Panc1 (cell line): ENCODE results near the gene FRMPD4. TPM values are rescaled to one million over a fixed set of nuclear protein-coding genes. Genes with fewer than 3 reads are reported as not detected.

ENCODE experiments used
- ATAC-seq: fragments of 200-7000 bp; cut with Tn5 transposase; 2 replicates; pipeline ENCODE4 v1.9.1; 2020; ENCODE audit warnings: mild to moderate bottlenecking, moderate library complexity
- BruUV-seq: library from RNA; stranded (reverse); fragments of 400-500 nt; replicated peaks from 2 replicates; lab custom pipeline; 2021; lab: Mats Ljungman, UMichigan
- CTCF ChIA-PET: fragments of 300-600 bp; sonication (Branson Sonifier 250); formaldehyde crosslinking; loops from one replicate; lab custom pipeline; 2022; ENCODE audit warnings: antibody characterized with exemption; lab: Charles Lee
- POLR2A ChIA-PET: fragments of 300-600 bp; sonication (Branson Sonifier 250); formaldehyde crosslinking; loops from one replicate; lab custom pipeline; 2022; ENCODE audit warnings: antibody characterized with exemption; lab: Charles Lee
- DNase-seq: peaks from one replicate; pipeline ENCODE4 v3.0.0-alpha.2; 2010; ENCODE audit warnings: low read depth, low spot score
- H3K27ac ChIP-seq: 2 replicates; pipeline ENCODE4 v1.5.1; 2011; ENCODE audit warnings: mild to moderate bottlenecking, low read length, inconsistent platforms
- H3K27me3 ChIP-seq: fragments of 200-500 bp; sonication (Bioruptor generic); 2 replicates; pipeline ENCODE4 v1.6.0; 2014; ENCODE audit warnings: low read length, inconsistent platforms; ENCODE audit not compliant: control insufficient read depth, insufficient read depth
- H3K36me3 ChIP-seq: fragments of 200-500 bp; sonication (Bioruptor generic); 2 replicates; pipeline ENCODE4 v1.5.1; 2014; ENCODE audit warnings: inconsistent platforms, mild to moderate bottlenecking, low read length, moderate library complexity; ENCODE audit not compliant: control insufficient read depth, insufficient read depth
- H3K4me1 ChIP-seq: 2 replicates; pipeline ENCODE4 v1.5.1; 2011; ENCODE audit warnings: inconsistent platforms, mild to moderate bottlenecking, low read length, moderate library complexity; ENCODE audit not compliant: control insufficient read depth, insufficient read depth
- H3K4me3 ChIP-seq, 2 experiments: 2 replicates each; pipeline ENCODE4 v1.5.1; 2011 to 2012; ENCODE audit warnings: low read depth in 2 of 2, low read length in 2 of 2, mild to moderate bottlenecking in 2 of 2, inconsistent platforms in 1 of 2, moderate library complexity in 1 of 2
- H3K9me3 ChIP-seq: fragments of 200-500 bp; sonication (Bioruptor generic); 2 replicates; pipeline ENCODE4 v1.5.1; 2014; ENCODE audit warnings: low read depth, mild to moderate bottlenecking, inconsistent platforms, low read length, moderate library complexity; ENCODE audit not compliant: control insufficient read depth, insufficient read depth
- POLR2AphosphoS5 ChIP-seq: IDR thresholded peaks from 2 replicates; pipeline ENCODE4 v1.6.1; 2012; ENCODE audit warnings: mild to moderate bottlenecking, low read depth, low read length, moderate library complexity
- SIN3A ChIP-seq: IDR thresholded peaks from 2 replicates; pipeline ENCODE4 v1.6.1; 2012; ENCODE audit warnings: low read depth, mild to moderate bottlenecking, low read length, moderate library complexity, borderline replicate concordance; ENCODE audit not compliant: insufficient read depth
- TCF7L2 ChIP-seq: IDR thresholded peaks from 2 replicates; pipeline ENCODE4 v1.6.1; 2011; ENCODE audit warnings: mild to moderate bottlenecking, low read depth, low read length, inconsistent platforms
- in situ Hi-C: cut with HindIII; loops from 2 replicates; pipeline ENCODE4 v1.10.0; 2016; ENCODE audit warnings: low sequenced_read_pairs, low pct_unique_long_range_greater_than_20kb
- intact Hi-C: fragments of 100-400 bp; cut with micrococcal nuclease; formaldehyde crosslinking; loops from one replicate; pipeline ENCODE4 v1.10.0; 2022; ENCODE audit not compliant: unreplicated experiment
- total RNA-seq: library from RNA; stranded (reverse); gene quantifications from one replicate; pipeline ENCODE4 v1.2.1, GENCODE V29; 2021; ENCODE audit not compliant: unreplicated experiment
- TF ChIP-seq, protein P1 (sequence below): fragments of 450-650 bp; IDR thresholded peaks from 2 replicates; pipeline ENCODE4 v1.5.1; 2017; ENCODE audit warnings: mild to moderate bottlenecking
- TF ChIP-seq, protein P2 (sequence below), 2 experiments: IDR thresholded peaks; 2 replicates each; pipeline ENCODE4 v1.6.1; 2011 to 2012; ENCODE audit warnings: low read depth in 2 of 2, control low read depth in 1 of 2, low read length in 1 of 2, mild to moderate bottlenecking in 1 of 2, moderate library complexity in 1 of 2; ENCODE audit not compliant: insufficient read depth in 1 of 2

Gene FRMPD4
- total RNA-seq, 1 experiment from 2014 or later, result not detected

- no peak for DNase-seq
- H3K4me3 ChIP-seq, result no peak overlapping the region
- H3K36me3 ChIP-seq, result no peaks in the 10 kb centered on the region
- H3K27me3 ChIP-seq, result no peaks in the 10 kb centered on the region
- TF ChIP-seq POLR2AphosphoS5, result no peak
- TF ChIP-seq, protein P1, sequence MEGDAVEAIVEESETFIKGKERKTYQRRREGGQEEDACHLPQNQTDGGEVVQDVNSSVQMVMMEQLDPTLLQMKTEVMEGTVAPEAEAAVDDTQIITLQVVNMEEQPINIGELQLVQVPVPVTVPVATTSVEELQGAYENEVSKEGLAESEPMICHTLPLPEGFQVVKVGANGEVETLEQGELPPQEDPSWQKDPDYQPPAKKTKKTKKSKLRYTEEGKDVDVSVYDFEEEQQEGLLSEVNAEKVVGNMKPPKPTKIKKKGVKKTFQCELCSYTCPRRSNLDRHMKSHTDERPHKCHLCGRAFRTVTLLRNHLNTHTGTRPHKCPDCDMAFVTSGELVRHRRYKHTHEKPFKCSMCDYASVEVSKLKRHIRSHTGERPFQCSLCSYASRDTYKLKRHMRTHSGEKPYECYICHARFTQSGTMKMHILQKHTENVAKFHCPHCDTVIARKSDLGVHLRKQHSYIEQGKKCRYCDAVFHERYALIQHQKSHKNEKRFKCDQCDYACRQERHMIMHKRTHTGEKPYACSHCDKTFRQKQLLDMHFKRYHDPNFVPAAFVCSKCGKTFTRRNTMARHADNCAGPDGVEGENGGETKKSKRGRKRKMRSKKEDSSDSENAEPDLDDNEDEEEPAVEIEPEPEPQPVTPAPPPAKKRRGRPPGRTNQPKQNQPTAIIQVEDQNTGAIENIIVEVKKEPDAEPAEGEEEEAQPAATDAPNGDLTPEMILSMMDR, result no peak
- TF ChIP-seq TCF7L2, result no peak
- TF ChIP-seq, protein P2, sequence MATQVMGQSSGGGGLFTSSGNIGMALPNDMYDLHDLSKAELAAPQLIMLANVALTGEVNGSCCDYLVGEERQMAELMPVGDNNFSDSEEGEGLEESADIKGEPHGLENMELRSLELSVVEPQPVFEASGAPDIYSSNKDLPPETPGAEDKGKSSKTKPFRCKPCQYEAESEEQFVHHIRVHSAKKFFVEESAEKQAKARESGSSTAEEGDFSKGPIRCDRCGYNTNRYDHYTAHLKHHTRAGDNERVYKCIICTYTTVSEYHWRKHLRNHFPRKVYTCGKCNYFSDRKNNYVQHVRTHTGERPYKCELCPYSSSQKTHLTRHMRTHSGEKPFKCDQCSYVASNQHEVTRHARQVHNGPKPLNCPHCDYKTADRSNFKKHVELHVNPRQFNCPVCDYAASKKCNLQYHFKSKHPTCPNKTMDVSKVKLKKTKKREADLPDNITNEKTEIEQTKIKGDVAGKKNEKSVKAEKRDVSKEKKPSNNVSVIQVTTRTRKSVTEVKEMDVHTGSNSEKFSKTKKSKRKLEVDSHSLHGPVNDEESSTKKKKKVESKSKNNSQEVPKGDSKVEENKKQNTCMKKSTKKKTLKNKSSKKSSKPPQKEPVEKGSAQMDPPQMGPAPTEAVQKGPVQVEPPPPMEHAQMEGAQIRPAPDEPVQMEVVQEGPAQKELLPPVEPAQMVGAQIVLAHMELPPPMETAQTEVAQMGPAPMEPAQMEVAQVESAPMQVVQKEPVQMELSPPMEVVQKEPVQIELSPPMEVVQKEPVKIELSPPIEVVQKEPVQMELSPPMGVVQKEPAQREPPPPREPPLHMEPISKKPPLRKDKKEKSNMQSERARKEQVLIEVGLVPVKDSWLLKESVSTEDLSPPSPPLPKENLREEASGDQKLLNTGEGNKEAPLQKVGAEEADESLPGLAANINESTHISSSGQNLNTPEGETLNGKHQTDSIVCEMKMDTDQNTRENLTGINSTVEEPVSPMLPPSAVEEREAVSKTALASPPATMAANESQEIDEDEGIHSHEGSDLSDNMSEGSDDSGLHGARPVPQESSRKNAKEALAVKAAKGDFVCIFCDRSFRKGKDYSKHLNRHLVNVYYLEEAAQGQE (IDR thresholded peaks at IDR 0.05; ENCODE audit: insufficient read depth in 1 of 2, low read depth in 2 of 2, low read length in 1 of 2), result no peak
- no peak for TF ChIP-seq SIN3A
- in situ Hi-C loops, result no loop called here
- BruUV-seq, result no TSS peak
- H3K9me3 ChIP-seq, result no peaks in the 10 kb centered on the region
- ChIA-PET POLR2A (no interaction called here), CTCF (no interaction called here)
- H3K4me1 ChIP-seq, result no peaks in the 10 kb centered on the region
- intact Hi-C loops, result no loop called here
- ATAC-seq, result no peak
- H3K27ac ChIP-seq, result no peak overlapping the region
Measured at GRCh38 chrX:12403474-12404082, 265.3 kb downstream of the FRMPD4 start.

GRCh38 chrX:12405306-12405705 is 267.0 kb downstream of the FRMPD4 start:
- Histone ChIP-seq H3K4me3 (no peak overlapping the region), H3K27me3 (no peaks in the 10 kb centered on the region), H3K9me3 (no peaks in the 10 kb centered on the region), H3K36me3 (no peaks in the 10 kb centered on the region), H3K27ac (no peak overlapping the region), H3K4me1 (no peaks in the 10 kb centered on the region)
- ATAC-seq, result no peak
- no TSS peak for BruUV-seq
- no peak for TF ChIP-seq TCF7L2
- no peak for TF ChIP-seq SIN3A
- in situ Hi-C loops, result no loop called here
- ChIA-PET CTCF (no interaction called here), POLR2A (no interaction called here)
- DNase-seq, result no peak
- intact Hi-C loops, result no loop called here

- H3K27me3 ChIP-seq, result no peaks in the 10 kb centered on the region
- H3K4me3 ChIP-seq, result no peak overlapping the region
- ChIA-PET CTCF (no interaction called here), POLR2A (no interaction called here)
- intact Hi-C loops (no loop called here), in situ Hi-C loops (no loop called here)
- TF ChIP-seq, protein P2 (IDR thresholded peaks at IDR 0.05; ENCODE audit: insufficient read depth in 1 of 2, low read depth in 2 of 2, low read length in 1 of 2), result no peak
- TF ChIP-seq POLR2AphosphoS5 (no peak), TCF7L2 (no peak), SIN3A (no peak)
- TF ChIP-seq, protein P1, result no peak
- no peak overlapping the region for H3K27ac ChIP-seq
- no peaks in the 10 kb centered on the region for H3K9me3 ChIP-seq
- no peak for ATAC-seq
- H3K36me3 ChIP-seq, result no peaks in the 10 kb centered on the region
- no TSS peak for BruUV-seq
- H3K4me1 ChIP-seq, result no peaks in the 10 kb centered on the region
- DNase-seq, result no peak
Measured at GRCh38 chrX:12410523-12410922, 272.2 kb downstream of the FRMPD4 start.
